ENCODE measurements around the gene OR51A4.
A peak's percentile ranks its signal among the peaks of the same experiment; 100 is the strongest.
"Not testable (repeated sequence)": the region's sequence is repeated elsewhere in the genome, so short reads cannot be mapped to it uniquely, and the experiment has no call there.

Gene OR51A4

DNA sequence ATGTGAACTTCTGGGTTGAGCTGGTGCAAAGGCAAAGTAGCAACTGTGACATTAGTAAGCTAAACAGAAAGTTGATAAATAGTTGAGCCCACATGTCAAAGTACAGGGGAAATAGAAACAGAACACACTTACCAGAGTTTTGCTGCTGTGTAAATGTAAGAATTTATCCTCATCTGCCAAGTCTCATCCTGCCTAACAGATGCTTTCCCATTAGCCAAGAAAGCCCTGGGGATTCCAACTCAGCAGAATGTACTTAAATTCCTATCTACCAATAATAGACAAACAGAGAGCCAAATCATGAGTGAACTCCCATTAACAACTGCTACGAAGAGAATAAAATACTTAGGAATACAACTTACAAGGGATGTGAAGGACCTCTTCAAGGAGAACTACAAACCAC lies 15.4 kb upstream of the OR51A4 start:
- H3K4me3 ChIP-seq (ENCODE audit: low read depth, low read length) = no peak overlapping the region
- DNase-seq (ENCODE audit: low read depth) = no peak
- TF ChIP-seq, protein P1, sequence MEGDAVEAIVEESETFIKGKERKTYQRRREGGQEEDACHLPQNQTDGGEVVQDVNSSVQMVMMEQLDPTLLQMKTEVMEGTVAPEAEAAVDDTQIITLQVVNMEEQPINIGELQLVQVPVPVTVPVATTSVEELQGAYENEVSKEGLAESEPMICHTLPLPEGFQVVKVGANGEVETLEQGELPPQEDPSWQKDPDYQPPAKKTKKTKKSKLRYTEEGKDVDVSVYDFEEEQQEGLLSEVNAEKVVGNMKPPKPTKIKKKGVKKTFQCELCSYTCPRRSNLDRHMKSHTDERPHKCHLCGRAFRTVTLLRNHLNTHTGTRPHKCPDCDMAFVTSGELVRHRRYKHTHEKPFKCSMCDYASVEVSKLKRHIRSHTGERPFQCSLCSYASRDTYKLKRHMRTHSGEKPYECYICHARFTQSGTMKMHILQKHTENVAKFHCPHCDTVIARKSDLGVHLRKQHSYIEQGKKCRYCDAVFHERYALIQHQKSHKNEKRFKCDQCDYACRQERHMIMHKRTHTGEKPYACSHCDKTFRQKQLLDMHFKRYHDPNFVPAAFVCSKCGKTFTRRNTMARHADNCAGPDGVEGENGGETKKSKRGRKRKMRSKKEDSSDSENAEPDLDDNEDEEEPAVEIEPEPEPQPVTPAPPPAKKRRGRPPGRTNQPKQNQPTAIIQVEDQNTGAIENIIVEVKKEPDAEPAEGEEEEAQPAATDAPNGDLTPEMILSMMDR (IDR thresholded peaks at IDR 0.05; ENCODE audit: control insufficient read depth, extremely low read depth, insufficient read depth) = no peak

DNA sequence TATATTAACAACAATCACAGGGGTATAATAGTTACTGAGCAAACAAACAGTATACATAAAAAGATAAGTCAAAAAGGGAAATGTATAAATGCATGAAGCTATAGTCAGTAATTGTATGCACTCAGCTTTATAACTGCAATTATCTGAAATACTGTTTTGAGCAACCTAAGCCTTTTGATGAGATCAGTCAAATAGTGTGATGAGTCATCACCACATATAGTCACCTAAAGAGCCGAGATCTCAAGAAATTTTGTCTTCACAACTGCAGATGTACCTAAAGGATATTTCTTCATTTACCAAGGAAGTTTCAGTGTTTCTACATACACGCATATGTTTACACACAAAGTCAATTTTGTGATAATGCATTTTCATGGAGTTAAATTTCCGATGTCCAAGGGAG lies 13.5 kb upstream of the OR51A4 start:
- H3K4me3 ChIP-seq (ENCODE audit: low read depth, low read length) = no peak overlapping the region
- TF ChIP-seq, protein P1 (IDR thresholded peaks at IDR 0.05; ENCODE audit: control insufficient read depth, extremely low read depth, insufficient read depth) = no peak
- DNase-seq (ENCODE audit: low read depth) = no peak

DNA sequence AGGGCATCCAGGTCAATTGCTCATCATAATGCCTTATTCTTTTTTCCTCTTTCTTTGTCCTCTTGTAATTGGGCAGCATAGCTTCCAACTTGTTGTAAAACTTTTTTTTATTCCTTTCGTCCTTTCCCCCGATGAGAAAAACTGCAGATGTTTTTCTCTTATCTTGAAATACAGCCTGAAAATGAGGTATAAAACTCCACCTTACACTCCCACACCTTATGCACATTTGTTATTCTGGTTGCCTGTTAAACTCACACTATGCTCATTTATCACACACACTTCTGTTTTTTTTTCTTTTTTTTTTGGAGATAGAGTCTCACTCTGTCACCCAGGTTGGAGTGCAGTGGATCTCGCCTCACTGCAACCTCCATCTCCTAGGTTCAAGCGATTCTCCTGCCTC lies 10.0 kb upstream of the OR51A4 start:
- DNase-seq (ENCODE audit: low read depth) = no peak
- no peak overlapping the region for H3K4me3 ChIP-seq (ENCODE audit: low read depth, low read length)
- TF ChIP-seq, protein P1 (IDR thresholded peaks at IDR 0.05; ENCODE audit: control insufficient read depth, extremely low read depth, insufficient read depth) = no peak

DNA sequence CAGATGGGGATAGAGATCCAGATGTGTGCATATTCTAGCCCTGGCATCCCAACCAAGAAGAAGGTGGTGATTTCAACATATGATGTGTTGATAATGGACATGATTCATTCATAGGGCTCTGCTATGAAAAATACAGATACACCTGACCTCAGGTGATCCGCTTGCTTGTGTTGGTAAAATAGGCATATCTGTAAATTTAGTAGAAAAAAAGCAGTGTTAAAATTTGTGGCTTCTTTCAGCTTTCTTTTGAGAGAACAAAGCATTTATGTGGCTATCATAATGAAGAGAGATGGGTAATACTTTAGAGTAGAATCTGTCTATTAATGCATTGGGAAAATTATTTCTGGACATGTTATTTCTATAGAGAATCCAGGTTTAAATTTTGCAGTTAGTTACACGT lies 8.2 kb upstream of the OR51A4 start, which contains the start of gene OR51A2:
Gene OR51A2 (minus strand): TSS at position 101 of the 400 bp plus-strand sequence. CDS start 0 bp downstream, at position 101.
- H3K4me3 ChIP-seq (ENCODE audit: low read depth, low read length); DNase-seq (ENCODE audit: low read depth): not testable (repeated sequence)

DNA sequence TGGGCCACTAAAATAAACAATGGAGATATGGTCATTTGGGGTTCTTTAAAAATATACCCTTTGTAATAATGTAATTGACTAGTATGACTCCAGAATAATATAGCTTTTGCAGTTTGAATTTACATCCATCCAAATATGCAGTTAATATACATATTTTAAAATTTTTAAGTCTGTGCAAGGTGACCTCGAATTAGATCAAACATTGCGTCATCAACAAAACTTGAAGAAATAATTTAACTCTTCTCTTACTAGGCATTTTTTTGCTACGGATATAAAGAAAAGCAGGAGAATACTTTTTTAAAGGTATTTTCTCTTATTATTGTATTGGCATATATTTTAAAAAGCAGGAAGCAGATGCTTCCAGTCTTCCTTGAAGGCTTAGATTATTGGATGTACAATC lies 10.7 kb downstream of the OR51A4 start:
- H3K4me3 ChIP-seq (ENCODE audit: low read depth, low read length) = no peak overlapping the region
- no peak for DNase-seq (ENCODE audit: low read depth)
- TF ChIP-seq, protein P1 (IDR thresholded peaks at IDR 0.05; ENCODE audit: control insufficient read depth, extremely low read depth, insufficient read depth) = no peak

DNA sequence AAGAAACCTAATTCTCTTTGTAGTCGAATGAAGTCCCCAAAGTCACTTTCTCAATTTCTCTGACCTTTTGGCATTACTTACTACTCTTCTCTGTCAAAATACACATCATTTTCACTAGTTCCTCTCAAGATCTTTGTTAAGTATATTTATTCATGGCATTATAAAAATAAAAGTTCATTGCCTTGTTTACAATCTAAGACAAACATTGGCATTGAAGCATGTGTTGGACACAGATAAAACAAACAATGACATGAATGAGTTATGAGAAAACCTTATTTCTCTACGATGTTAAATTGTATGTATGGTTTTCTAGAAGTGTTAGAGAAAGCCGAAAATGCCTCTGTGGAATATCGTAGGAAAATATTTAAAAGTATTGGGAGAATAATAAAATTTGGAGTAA lies 14.7 kb downstream of the OR51A4 start:
- TF ChIP-seq, protein P1 (IDR thresholded peaks at IDR 0.05; ENCODE audit: control insufficient read depth, extremely low read depth, insufficient read depth) = no peak

DNA sequence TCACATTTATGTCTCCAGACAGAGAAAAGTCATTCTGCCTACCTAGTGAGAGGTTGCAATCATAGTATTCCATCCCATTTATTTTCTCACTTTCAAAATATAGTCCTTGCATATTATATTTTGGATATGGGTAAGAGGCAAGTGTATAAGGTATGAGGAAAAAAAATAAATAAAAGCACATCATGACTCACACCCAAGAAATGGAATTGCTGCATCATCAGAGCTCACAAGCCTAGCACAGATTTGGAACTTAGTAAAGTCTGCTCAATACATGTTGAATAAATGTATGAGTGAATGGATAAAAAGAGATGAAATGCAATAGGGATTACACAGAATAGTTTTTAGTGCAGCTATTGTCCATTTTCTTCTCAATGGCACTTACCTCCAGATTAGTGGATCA lies 20.8 kb downstream of the OR51A4 start:
- TF ChIP-seq, protein P1 (IDR thresholded peaks at IDR 0.05; ENCODE audit: control insufficient read depth, extremely low read depth, insufficient read depth) = no peak
- no peak for DNase-seq (ENCODE audit: low read depth)
- no peak overlapping the region for H3K4me3 ChIP-seq (ENCODE audit: low read depth, low read length)

More for the DNA sequence above, 14.7 kb downstream of the OR51A4 start:
- H3K4me3 ChIP-seq (ENCODE audit: low read depth, low read length) = no peak overlapping the region
- peak; percentile 94 for DNase-seq (ENCODE audit: low read depth)
